Measurements from ENCODE around the gene ZCCHC4.
"Not testable (repeated sequence)": the region's sequence is repeated elsewhere in the genome, so short reads cannot be mapped to it uniquely, and the experiment has no call there.

ZCCHC4 gene

GRCh38 chr4:25321703-25322102 is 9.1 kb downstream of the ZCCHC4 start:
- no peak for DNase-seq

- not testable (repeated sequence) for DNase-seq
Measured at GRCh38 chr4:25328463-25328862, 15.9 kb downstream of the ZCCHC4 start.

GRCh38 chr4:25330335-25330734 is 17.8 kb downstream of the ZCCHC4 start:
- DNase-seq: no peak

GRCh38 chr4:25330905-25331808 is 18.6 kb downstream of the ZCCHC4 start:
- peak in 1 of 6 experiments; percentile 6 for DNase-seq

- no peak for DNase-seq
Measured at GRCh38 chr4:25343671-25344070, 31.1 kb downstream of the ZCCHC4 start.

- no peak for DNase-seq
Measured at GRCh38 chr4:25345744-25346143, 33.2 kb downstream of the ZCCHC4 start.

- no peak for DNase-seq
Measured at GRCh38 chr4:25346913-25347312, 34.3 kb downstream of the ZCCHC4 start.

GRCh38 chr4:25347473-25347872 is 34.9 kb downstream of the ZCCHC4 start:
- no peak for DNase-seq

GRCh38 chr4:25347971-25348370 is 35.4 kb downstream of the ZCCHC4 start:
- no peak for DNase-seq

GRCh38 chr4:25350561-25350960 is 38.0 kb downstream of the ZCCHC4 start:
- DNase-seq: no peak

GRCh38 chr4:25351777-25352416 is 39.3 kb downstream of the ZCCHC4 start:
- no peak for DNase-seq

GRCh38 chr4:25356068-25356467 is 43.5 kb downstream of the ZCCHC4 start:
- no peak for DNase-seq

GRCh38 chr4:25358515-25359275 is 46.1 kb downstream of the ZCCHC4 start:
- no peak for DNase-seq

- no peak for DNase-seq
Measured at GRCh38 chr4:25361253-25361652, 48.7 kb downstream of the ZCCHC4 start.

- DNase-seq: peak in 2 of 6 experiments; percentile 22 to 28
Measured at GRCh38 chr4:25367004-25367621, 54.5 kb downstream of the ZCCHC4 start.

GRCh38 chr4:25367877-25368276 is 55.3 kb downstream of the ZCCHC4 start:
- DNase-seq: no peak

GRCh38 chr4:25368315-25368714 is 55.7 kb downstream of the ZCCHC4 start:
- no peak for DNase-seq

- DNase-seq: no peak
Measured at GRCh38 chr4:25370242-25370641, 57.7 kb downstream of the ZCCHC4 start.

GRCh38 chr4:25372549-25372948 is 60.0 kb downstream of the ZCCHC4 start:
- DNase-seq: not testable (repeated sequence)

GRCh38 chr4:25376754-25377571 is 64.4 kb downstream of the ZCCHC4 start, which contains the start of gene ANAPC4:
Gene ANAPC4, plus strand, starts transcription at chr4:25377263. Its CDS starts 165 bp downstream, at chr4:25377428.
- DNase-seq: peak; percentile 91 to 97 (median 94)

GRCh38 chr4:25377572-25378436 is 65.2 kb downstream of the ZCCHC4 start:
- peak in 2 of 6 experiments; percentile 12 to 15 for DNase-seq

All from stimulated activated naive CD4-positive, alpha-beta T cell (primary cell).